Measurements from ENCODE around the gene BIRC7.

- no peak for TF ChIP-seq CTCF (conservative IDR thresholded peaks at IDR 0.05; ENCODE audit: low read depth, low read length)
- TF ChIP-seq POLR2A (IDR thresholded peaks at IDR 0.05; ENCODE audit: low read depth, low read length), result no peak
- TF ChIP-seq RAD21 (IDR thresholded peaks at IDR 0.05; ENCODE audit: low read length), result no peak
- no peak for TF ChIP-seq MAZ (IDR thresholded peaks at IDR 0.05; ENCODE audit: borderline replicate concordance, low read depth, low read length)
- TF ChIP-seq CEBPB (IDR thresholded peaks at IDR 0.05; ENCODE audit: low read depth, low read length), result no peak
- no peak for TF ChIP-seq SMC3 (IDR thresholded peaks at IDR 0.05; ENCODE audit: low read depth, low read length)
- TF ChIP-seq MAFK (IDR thresholded peaks at IDR 0.05; ENCODE audit: low read depth, low read length), result no peak
- no peak for TF ChIP-seq ELK1 (IDR thresholded peaks at IDR 0.05; ENCODE audit: borderline replicate concordance, low read depth, low read length)
- no peak for TF ChIP-seq RFX5 (IDR thresholded peaks at IDR 0.05; ENCODE audit: low read depth, low read length)
- TF ChIP-seq, protein P1, sequence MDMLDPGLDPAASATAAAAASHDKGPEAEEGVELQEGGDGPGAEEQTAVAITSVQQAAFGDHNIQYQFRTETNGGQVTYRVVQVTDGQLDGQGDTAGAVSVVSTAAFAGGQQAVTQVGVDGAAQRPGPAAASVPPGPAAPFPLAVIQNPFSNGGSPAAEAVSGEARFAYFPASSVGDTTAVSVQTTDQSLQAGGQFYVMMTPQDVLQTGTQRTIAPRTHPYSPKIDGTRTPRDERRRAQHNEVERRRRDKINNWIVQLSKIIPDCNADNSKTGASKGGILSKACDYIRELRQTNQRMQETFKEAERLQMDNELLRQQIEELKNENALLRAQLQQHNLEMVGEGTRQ (IDR thresholded peaks at IDR 0.05; ENCODE audit: low read depth, low read length), result no peak
- no peak for TF ChIP-seq MXI1 (IDR thresholded peaks at IDR 0.05; ENCODE audit: borderline replicate concordance, low read depth, low read length)
- TF ChIP-seq BHLHE40 (IDR thresholded peaks at IDR 0.05; ENCODE audit: low read depth, low read length), result no peak
Measured at GRCh38 chr20:63188641-63189321, 46.9 kb upstream of the BIRC7 start.

Data from IMR-90 (cell line).